Measurements from ENCODE around the gene TEX12. TPM values are rescaled to one million over a fixed set of nuclear protein-coding genes. Genes with fewer than 3 reads are reported as not detected.

The TEX12 gene
- total RNA-seq, 1 experiment from 2014 or later = not detected

DNA sequence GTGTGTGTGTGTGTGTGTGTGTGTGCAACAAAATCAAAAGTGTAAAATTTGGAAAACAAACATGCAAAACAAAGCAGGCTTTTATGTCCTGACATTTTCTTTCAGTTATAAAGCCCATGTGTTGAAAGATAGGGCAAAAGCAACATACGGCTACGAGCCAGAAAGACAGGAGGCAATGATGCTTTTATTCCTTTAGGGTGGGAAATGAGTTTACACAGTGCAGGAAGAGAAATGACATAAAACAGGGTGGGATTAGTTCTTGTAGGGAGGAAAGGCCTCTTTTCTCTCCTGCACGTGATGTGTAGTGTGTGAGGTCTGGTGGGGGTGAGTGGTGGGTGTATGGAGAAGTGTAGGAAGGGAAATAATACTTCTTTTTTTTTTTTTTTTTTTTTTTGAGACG lies 32.7 kb upstream of the TEX12 start:
- BruUV-seq (replicated peaks) = no TSS peak
- H3K9me3 Mint-ChIP-seq (ENCODE audit: low read depth, unreplicated experiment) = no peaks in the 10 kb centered on the region
- no peaks in the 10 kb centered on the region for H3K36me3 Mint-ChIP-seq (ENCODE audit: insufficient read depth, unreplicated experiment)
- H3K27ac Mint-ChIP-seq (ENCODE audit: unreplicated experiment) = no peak overlapping the region
- no peak overlapping the region for H3K4me3 Mint-ChIP-seq (ENCODE audit: low read depth, unreplicated experiment)
- H3K4me1 Mint-ChIP-seq (ENCODE audit: low read depth, unreplicated experiment) = peaks cover 13% of the 10 kb centered on the region
- TF ChIP-seq, protein P1, sequence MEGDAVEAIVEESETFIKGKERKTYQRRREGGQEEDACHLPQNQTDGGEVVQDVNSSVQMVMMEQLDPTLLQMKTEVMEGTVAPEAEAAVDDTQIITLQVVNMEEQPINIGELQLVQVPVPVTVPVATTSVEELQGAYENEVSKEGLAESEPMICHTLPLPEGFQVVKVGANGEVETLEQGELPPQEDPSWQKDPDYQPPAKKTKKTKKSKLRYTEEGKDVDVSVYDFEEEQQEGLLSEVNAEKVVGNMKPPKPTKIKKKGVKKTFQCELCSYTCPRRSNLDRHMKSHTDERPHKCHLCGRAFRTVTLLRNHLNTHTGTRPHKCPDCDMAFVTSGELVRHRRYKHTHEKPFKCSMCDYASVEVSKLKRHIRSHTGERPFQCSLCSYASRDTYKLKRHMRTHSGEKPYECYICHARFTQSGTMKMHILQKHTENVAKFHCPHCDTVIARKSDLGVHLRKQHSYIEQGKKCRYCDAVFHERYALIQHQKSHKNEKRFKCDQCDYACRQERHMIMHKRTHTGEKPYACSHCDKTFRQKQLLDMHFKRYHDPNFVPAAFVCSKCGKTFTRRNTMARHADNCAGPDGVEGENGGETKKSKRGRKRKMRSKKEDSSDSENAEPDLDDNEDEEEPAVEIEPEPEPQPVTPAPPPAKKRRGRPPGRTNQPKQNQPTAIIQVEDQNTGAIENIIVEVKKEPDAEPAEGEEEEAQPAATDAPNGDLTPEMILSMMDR (IDR thresholded peaks at IDR 0.05; ENCODE audit: unreplicated experiment) = no peak
- CTCF ChIA-PET = no interaction called here
- no peak for DNase-seq
- intact Hi-C loops (cut with micrococcal nuclease; ENCODE audit: unreplicated experiment) = no loop called here
- H3K27me3 Mint-ChIP-seq (ENCODE audit: unreplicated experiment) = no peaks in the 10 kb centered on the region

DNA sequence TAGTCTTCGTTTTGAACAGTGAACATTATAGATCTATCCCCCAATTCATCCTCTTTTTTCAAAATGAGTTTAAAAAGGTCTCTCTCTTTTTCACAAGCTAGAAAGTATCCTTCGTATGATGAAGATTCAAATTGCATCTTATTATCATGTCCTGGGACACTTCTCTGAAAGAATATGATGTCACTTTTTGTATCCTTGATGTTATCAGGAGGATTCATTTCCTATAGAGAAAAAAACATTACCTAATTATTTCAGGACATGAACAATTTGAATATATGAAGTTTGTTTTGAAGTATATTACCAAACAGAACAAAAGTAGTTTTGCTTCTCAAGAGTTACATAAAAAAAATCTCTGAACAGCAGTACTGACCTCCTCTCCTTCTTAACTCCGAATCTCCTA lies 23.6 kb upstream of the TEX12 start:
- Mint-ChIP-seq H3K27ac (ENCODE audit: unreplicated experiment) (no peak overlapping the region), H3K4me3 (ENCODE audit: low read depth, unreplicated experiment) (no peak overlapping the region), H3K36me3 (ENCODE audit: insufficient read depth, unreplicated experiment) (peaks cover 26% of the 10 kb centered on the region), H3K9me3 (ENCODE audit: low read depth, unreplicated experiment) (peaks cover 3% of the 10 kb centered on the region), H3K4me1 (ENCODE audit: low read depth, unreplicated experiment) (no peaks in the 10 kb centered on the region), H3K27me3 (ENCODE audit: unreplicated experiment) (no peaks in the 10 kb centered on the region)
- DNase-seq = no peak
- intact Hi-C loops (cut with micrococcal nuclease; ENCODE audit: unreplicated experiment) = no loop called here
- CTCF ChIA-PET = no interaction called here
- TF ChIP-seq, protein P1 (IDR thresholded peaks at IDR 0.05; ENCODE audit: unreplicated experiment) = no peak
- BruUV-seq (replicated peaks) = no TSS peak

DNA sequence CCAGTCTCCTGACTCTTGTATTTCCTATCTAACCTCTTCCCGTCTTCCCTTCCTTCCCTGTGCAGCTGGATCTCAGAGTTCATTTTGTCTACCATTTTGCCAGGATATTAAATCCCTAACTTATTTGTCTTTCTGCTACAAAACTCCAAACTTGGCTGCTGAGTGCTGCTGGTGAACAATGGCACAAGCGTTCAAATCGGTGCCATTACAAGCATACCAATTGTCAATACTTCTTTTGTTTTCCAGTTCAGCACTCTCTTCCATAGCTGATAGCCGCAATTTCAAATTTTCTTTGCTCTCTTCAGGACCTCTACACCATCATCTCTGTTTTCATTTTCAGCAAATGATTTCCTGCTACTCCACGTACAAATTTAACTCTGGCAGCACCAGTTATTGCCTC lies 16.7 kb upstream of the TEX12 start:
- Mint-ChIP-seq H3K4me1 (ENCODE audit: low read depth, unreplicated experiment) (peaks cover 9% of the 10 kb centered on the region), H3K27ac (ENCODE audit: unreplicated experiment) (no peak overlapping the region), H3K36me3 (ENCODE audit: insufficient read depth, unreplicated experiment) (peaks cover 28% of the 10 kb centered on the region), H3K9me3 (ENCODE audit: low read depth, unreplicated experiment) (no peaks in the 10 kb centered on the region), H3K27me3 (ENCODE audit: unreplicated experiment) (no peaks in the 10 kb centered on the region), H3K4me3 (ENCODE audit: low read depth, unreplicated experiment) (no peak overlapping the region)
- intact Hi-C loops (cut with micrococcal nuclease; ENCODE audit: unreplicated experiment) = no loop called here
- no TSS peak for BruUV-seq (replicated peaks)
- TF ChIP-seq, protein P1 (IDR thresholded peaks at IDR 0.05; ENCODE audit: unreplicated experiment) = no peak
- DNase-seq = no peak
- CTCF ChIA-PET = no interaction called here

DNA sequence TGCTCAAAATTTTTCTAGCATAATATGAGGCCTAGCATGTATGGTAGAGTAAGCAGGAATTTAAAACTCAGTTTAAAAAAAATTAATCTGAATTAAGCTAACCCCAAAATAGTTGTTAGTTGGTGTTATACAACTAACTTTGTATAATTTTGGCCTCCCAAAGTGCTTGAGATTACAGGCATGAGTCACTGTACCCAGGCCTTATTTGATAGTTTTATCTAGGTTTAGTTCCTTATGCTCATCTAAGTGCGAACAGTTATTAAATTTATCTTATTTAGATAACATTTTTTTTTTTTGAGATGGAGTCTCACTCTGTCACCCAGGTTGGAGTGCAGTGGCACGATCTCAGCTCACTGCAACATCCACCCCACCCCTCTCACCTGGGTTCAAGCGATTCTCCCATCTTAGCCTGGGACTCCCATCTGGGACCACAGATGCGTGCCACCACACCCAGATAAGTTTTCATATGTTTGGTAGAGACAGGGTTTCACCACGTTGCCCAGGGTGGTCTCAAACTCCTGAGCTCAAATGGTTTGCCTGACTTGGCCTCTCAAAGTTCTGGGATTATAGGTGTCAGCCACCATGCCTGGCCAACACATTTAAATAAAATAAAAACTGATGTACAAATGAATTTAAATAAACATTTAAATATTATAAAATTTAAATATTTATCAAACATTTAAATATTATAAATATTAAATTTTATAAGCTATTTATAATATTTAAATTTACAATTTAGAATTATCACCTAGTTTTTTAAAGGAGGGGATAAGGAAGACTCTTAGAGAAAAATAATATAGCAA lies 10.8 kb upstream of the TEX12 start:
- Mint-ChIP-seq H3K4me3 (ENCODE audit: low read depth, unreplicated experiment) (no peak overlapping the region), H3K27ac (ENCODE audit: unreplicated experiment) (no peak overlapping the region), H3K27me3 (ENCODE audit: unreplicated experiment) (no peaks in the 10 kb centered on the region), H3K4me1 (ENCODE audit: low read depth, unreplicated experiment) (peaks cover 42% of the 10 kb centered on the region), H3K36me3 (ENCODE audit: insufficient read depth, unreplicated experiment) (peaks cover 65% of the 10 kb centered on the region), H3K9me3 (ENCODE audit: low read depth, unreplicated experiment) (no peaks in the 10 kb centered on the region)
- TF ChIP-seq, protein P1 (IDR thresholded peaks at IDR 0.05; ENCODE audit: unreplicated experiment) = no peak
- CTCF ChIA-PET = interaction anchor here (0.6 to 1.6 kb wide), 4 partner anchors 10 to 35 kb away, joined by 3 to 6 read pairs (median 4); no protein-coding TSS in a partner anchor
- intact Hi-C loops (cut with micrococcal nuclease; ENCODE audit: unreplicated experiment) = no loop called here
- no peak for DNase-seq
- no TSS peak for BruUV-seq (replicated peaks)

Measured in Calu3 (cell line).